ENCODE measurements around the gene DNAH12. TPM values are rescaled to one million over a fixed set of nuclear protein-coding genes. Genes with fewer than 3 reads are reported as not detected.
"Not testable (repeated sequence)": the region's sequence is repeated elsewhere in the genome, so short reads cannot be mapped to it uniquely, and the experiment has no call there.

The DNAH12 gene
- total RNA-seq, 1 donor from 2014 or later = 0.07 TPM

DNA sequence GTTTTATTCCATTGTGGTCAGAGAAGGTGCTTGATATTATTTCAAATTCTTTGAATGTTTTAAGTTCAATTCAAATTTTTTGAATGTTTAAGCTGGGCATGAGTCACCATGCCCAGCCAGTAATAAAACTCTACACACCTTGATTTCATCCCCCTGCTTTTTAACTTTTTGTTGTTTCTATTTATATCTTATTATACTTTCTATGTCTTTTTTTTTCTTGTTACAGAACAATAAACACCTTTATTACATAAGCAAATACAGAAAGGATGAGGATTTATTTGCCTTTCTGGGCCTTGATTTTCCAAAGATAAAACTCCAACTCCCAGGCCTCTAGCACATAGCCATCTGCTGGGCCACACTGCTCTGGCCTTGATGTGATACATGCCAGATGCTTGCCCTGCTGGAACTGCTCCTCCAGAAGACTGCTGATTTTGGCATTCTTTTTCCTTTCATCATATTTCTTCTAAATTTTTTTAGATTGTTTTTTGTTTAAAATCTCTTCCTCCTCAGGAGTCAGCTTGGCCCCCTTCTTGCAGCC lies 14.0 kb downstream of the DNAH12 start:
- no peak for DNase-seq (ENCODE audit: low read depth, low spot score)

GRCh38 chr3:57518276-57518915 lies 25.7 kb downstream of the DNAH12 start:
- peak; percentile 30 for DNase-seq (ENCODE audit: low read depth, low spot score)

DNA sequence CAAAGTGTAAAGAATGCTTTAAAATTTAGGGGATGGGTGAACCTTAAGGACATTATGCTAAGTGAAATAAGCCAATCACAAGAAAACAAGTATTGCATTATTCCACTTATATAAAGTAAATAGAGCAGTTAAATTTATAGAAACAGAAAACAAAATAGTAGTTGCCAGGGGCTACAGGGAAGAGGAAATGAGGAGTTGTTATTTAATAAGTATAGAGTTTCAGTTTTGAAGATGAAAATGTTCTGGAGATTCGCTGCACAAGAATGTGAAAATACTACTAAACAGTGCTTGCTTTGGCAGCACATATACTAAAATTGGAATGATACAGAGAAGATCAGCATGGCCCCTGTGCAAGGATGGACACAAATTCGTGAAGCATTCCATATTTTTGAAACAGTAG lies 32.0 kb downstream of the DNAH12 start:
- no peak for DNase-seq (ENCODE audit: low read depth, low spot score)

DNA sequence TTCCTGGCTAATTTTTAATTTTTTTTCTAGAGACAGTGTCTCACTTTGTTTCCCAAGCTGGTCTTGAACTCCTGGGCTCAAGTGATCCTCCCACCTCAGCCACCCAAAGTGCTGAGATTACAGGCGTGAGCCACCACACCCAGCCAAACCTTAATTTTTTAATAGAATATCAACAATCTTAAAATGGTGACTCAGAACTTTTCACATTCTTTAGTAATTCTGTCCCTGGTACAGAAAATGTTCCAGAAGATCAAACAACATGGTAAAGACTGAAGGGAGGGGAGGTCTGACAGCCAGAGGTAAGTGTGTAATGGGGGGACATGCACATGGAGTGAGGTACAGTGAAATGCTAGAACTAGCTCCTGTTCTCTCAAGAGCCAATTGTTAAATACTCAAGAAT lies 38.2 kb downstream of the DNAH12 start:
- no peak for DNase-seq (ENCODE audit: low read depth, low spot score)

- DNase-seq (ENCODE audit: low read depth, low spot score) = peak; percentile 2
Measured at GRCh38 chr3:57500506-57500905, 43.6 kb downstream of the DNAH12 start.

DNA sequence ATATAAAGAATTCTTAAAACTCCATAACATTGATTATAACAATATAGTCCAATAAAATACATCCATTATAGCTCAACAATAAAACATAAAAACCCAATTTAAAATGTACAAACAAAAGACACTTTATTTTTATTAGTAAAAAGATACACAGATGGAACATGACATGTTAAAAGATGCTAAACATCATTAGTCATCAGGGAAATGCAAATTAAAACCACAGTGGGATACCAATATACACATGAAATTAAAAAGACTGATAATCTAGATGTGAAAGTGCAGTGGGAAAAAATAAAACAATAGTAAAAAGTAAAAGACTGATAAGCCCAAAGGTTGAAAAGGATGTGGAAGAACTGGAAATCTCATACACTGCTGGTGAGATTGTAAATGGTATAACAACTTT lies 46.2 kb downstream of the DNAH12 start:
- no peak for DNase-seq (ENCODE audit: low read depth, low spot score)

DNA sequence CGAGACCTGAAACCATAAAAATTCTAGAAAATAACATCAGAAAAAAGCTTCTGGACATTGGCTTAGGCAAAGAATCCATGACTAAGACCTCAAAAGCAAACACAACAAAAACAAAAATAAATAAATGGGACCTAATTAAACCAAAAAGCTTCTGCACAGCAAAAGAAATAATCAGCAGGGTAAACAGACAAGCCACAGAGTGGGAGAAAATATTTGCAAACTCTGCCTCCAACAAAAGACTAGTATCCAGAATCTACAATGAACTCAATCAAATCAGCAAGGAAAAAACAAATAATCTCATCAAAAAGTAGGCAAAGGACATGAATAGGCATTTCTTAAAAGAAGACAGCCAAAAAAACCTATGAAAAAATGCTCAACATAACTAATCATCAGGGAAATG lies 59.6 kb downstream of the DNAH12 start:
- DNase-seq (ENCODE audit: low read depth, low spot score) = no peak

DNA sequence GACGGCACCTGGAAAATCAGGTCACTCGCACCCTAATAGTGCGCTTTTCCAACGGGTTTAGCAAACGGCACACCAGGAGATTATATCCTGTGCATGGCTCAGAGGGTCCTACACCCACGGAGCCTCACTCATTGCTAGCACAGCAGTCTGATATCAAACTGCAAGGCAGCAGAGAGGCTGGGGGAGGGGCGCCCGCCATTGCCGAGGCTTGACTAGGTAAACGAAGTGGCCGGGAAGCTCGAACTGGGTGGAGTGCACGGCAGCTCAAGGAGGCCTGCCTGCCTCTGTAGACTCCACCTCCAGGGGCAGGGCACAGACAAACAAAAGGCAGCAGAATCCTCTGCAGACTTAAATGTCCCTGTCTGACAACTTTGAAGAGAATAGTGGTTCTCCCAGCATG lies 67.0 kb downstream of the DNAH12 start:
- not testable (repeated sequence) for DNase-seq (ENCODE audit: low read depth, low spot score)

DNA sequence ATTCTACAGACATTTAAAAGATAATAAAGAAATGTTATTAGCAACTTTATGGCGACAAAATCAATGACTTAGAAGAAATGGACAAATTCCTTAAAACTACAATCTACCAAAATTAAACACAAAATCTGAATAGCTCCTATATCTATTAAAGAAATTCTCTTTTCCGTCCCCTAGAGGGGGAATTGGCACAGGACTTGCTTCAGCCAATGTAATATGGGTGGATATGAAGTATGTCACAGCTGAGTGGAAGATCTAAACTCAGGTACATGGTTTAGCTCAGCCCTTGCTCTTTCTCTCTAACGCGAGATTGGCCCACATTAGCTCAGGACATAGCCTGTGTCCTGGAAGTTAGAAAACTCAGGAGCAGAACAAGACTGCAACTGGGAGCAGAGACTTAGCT lies 79.3 kb downstream of the DNAH12 start:
- DNase-seq (ENCODE audit: low read depth, low spot score) = no peak

- no peak for DNase-seq (ENCODE audit: low read depth, low spot score)
Measured at GRCh38 chr3:57464011-57464410, 80.1 kb downstream of the DNAH12 start.

- DNase-seq (ENCODE audit: low read depth, low spot score) = no peak
Measured at GRCh38 chr3:57451150-57451846, 92.8 kb downstream of the DNAH12 start.

- not testable (repeated sequence) for DNase-seq (ENCODE audit: low read depth, low spot score)
Measured at GRCh38 chr3:57449276-57449847, 94.8 kb downstream of the DNAH12 start.

GRCh38 chr3:57448489-57448888 lies 95.7 kb downstream of the DNAH12 start:
- not testable (repeated sequence) for DNase-seq (ENCODE audit: low read depth, low spot score)

DNA sequence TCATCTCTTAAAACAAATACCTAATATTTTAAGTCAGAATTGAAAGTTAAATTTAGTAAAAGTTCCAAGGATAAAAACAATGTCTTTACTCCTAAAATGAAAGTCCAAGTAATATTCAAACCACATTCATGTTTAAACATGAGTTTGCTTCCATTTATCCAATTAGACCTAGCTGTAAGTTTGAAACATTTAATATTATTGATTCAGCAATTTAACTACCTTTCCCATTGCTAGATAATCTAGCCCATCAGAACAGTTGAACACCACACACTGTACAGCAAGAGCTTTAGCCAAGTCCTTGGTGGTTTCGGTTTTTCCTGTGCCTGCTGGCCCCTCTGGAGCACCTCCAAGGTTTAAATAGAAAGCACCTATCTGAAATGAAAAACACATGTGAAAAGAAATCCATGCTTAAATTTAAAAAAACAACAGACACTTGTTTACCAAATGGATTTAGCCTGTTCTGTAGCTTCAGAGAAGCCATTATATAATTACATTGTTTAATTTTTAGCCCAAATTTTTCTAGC lies 97.8 kb downstream of the DNAH12 start:
- no peak for DNase-seq (ENCODE audit: low read depth, low spot score)

GRCh38 chr3:57444469-57444868 lies 99.7 kb downstream of the DNAH12 start:
- no peak for DNase-seq (ENCODE audit: low read depth, low spot score)

GRCh38 chr3:57440144-57440543 lies 104.0 kb downstream of the DNAH12 start:
- not testable (repeated sequence) for DNase-seq (ENCODE audit: low read depth, low spot score)

GRCh38 chr3:57438460-57438859 lies 105.7 kb downstream of the DNAH12 start:
- not testable (repeated sequence) for DNase-seq (ENCODE audit: low read depth, low spot score)

DNA sequence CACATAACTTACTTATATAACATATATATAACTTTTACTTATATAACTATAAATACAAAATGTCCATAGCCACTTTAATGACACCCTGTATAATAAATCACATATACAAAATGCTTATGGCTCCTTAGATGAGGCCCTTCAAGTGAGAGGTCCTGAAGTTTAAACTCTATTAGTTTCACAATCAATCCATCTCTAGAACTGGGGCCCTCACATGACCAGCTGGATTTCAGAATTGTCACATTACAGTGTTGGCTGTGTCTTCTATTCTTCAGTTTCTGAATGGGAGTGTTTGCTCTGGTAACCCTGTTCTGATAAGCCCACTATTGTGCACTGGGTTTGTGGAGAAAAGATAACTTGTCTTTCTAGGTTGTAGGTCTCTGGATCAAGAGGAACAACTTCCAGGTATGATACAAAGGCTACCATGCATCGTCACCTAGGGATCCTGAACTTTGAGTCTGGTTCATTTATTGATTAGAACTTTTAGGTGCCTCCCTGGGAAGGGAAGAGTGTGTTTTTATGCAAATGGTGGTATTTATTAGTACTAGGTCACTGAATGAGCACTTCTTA lies 107.9 kb downstream of the DNAH12 start:
- no peak for DNase-seq (ENCODE audit: low read depth, low spot score)

GRCh38 chr3:57434041-57434440 lies 110.1 kb downstream of the DNAH12 start:
- no peak for DNase-seq (ENCODE audit: low read depth, low spot score)

GRCh38 chr3:57423335-57423734 lies 120.8 kb downstream of the DNAH12 start:
- no peak for DNase-seq (ENCODE audit: low read depth, low spot score)

GRCh38 chr3:57421336-57421735 lies 122.8 kb downstream of the DNAH12 start:
- no peak for DNase-seq (ENCODE audit: low read depth, low spot score)

GRCh38 chr3:57420001-57420400 lies 124.1 kb downstream of the DNAH12 start:
- no peak for DNase-seq (ENCODE audit: low read depth, low spot score)

Data from pulmonary artery endothelial cell (primary cell).